Aorta (tissue), 5 donors: Measurements from ENCODE around the gene BMP3. TPM values are rescaled to one million over a fixed set of nuclear protein-coding genes. Genes with fewer than 3 reads are reported as not detected.
A peak's percentile ranks its signal among the peaks of the same experiment; 100 is the strongest.

Source experiments
- ATAC-seq: fragments of 200-7000 bp; cut with Tn5 transposase; one replicate; pipeline ENCODE4 v1.9.1; 2022; ENCODE audit warnings: moderate library complexity; ENCODE audit not compliant: low FRiP score
- DNase-seq, 2 donors: peaks; one replicate each; pipeline ENCODE4 v3.0.0-alpha.2; 2020
- H3K27ac ChIP-seq, 2 donors: one replicate each; pipeline ENCODE4 v1.5.1; 2013; ENCODE audit warnings: low read length in 2 of 2, mild to moderate bottlenecking in 2 of 2, moderate library complexity in 2 of 2, control low read depth in 1 of 2, inconsistent platforms in 1 of 2, low read depth in 1 of 2
- H3K27me3 ChIP-seq, 2 donors: one replicate each; pipeline ENCODE4 v1.6.1; 2013; ENCODE audit warnings: control low read depth in 1 of 2, low read length in 1 of 2, mild to moderate bottlenecking in 1 of 2, moderate library complexity in 1 of 2; ENCODE audit not compliant: insufficient read depth in 2 of 2, control insufficient read depth in 1 of 2
- H3K36me3 ChIP-seq, 2 donors: one replicate each; pipeline ENCODE4 v1.6.1; 2013; ENCODE audit warnings: control low read depth in 1 of 2, low read length in 1 of 2, mild to moderate bottlenecking in 1 of 2; ENCODE audit not compliant: insufficient read depth in 2 of 2, control insufficient read depth in 1 of 2
- H3K4me1 ChIP-seq, 2 donors: one replicate each; pipeline ENCODE4 v1.6.1; 2013; ENCODE audit warnings: low read length in 2 of 2, control low read depth in 1 of 2, mild to moderate bottlenecking in 1 of 2, moderate library complexity in 1 of 2; ENCODE audit not compliant: insufficient read depth in 2 of 2, control insufficient read depth in 1 of 2
- H3K4me3 ChIP-seq, 2 donors: one replicate each; pipeline ENCODE4 v1.5.1; 2013; ENCODE audit warnings: low read length in 2 of 2, control low read depth in 1 of 2, mild to moderate bottlenecking in 1 of 2
- H3K9me3 ChIP-seq: one replicate; pipeline ENCODE4 v1.6.1; 2013; ENCODE audit warnings: mild to moderate bottlenecking, low read length; ENCODE audit not compliant: control insufficient read depth
- WGBS, 2 donors: extraction: QIAGEN DNeasy Blood & Tissue Kit; methylation state at CpG; one replicate each; pipeline ENCODE4 v1.1.7; 2013; 5-methylcytosine and 5-hydroxymethylcytosine counted together
- intact Hi-C, 2 donors: fragments of 100-400 bp; cut with DNase I; formaldehyde crosslinking; loops; one replicate each; pipeline versions ENCODE4 v1.14.2 to v1.15.0; 2022
- polyA plus RNA-seq, 2 donors: library from polyadenylated mRNA; stranded (reverse); fragments of 200-250 nt; gene quantifications; one replicate each; pipeline ENCODE4 v1.2.3, GENCODE V29; 2013
- total RNA-seq, 2 donors: library from RNA; stranded (reverse); fragmentation: NEBNext Ultra II Directional; extraction: Animal tissue kit (Norgen Biotek cat#: 25700); gene quantifications; one replicate each; pipeline ENCODE4 v1.2.1, GENCODE V29; 2021
- donor health status: healthy with polysubstance abuse.
- donor health status: Bipolar disorder and iron deficiency.
- donor health status: DM: no; HTN: no; CAD: no.
- donor health status: DM: no; HTN: no; CAD: no.
- donor health status: DM: yes; HTN: yes; CAD: no.

Gene BMP3
- total and polyA plus RNA-seq, 4 donors, result 0.19 to 1.3 (median 0.50) TPM; not detected in 1

GRCh38 chr4:81038636-81039350, 8.3 kb downstream of the BMP3 start:
- ATAC-seq (no peak), DNase-seq (no peak)
- intact Hi-C loops, result no loop called here
- Histone ChIP-seq H3K9me3 (no peaks in the 10 kb centered on the region), H3K27me3 (no peaks in the 10 kb centered on the region), H3K36me3 (no peaks in the 10 kb centered on the region), H3K4me1 (no peaks in the 10 kb centered on the region), H3K27ac (no peak overlapping the region), H3K4me3 (no peak overlapping the region)
- 38 to 40% methylated on average over 1 of the region's 1 CpG for WGBS, 2 donors

- H3K4me3 ChIP-seq, result no peak overlapping the region
- no peaks in the 10 kb centered on the region for H3K36me3 ChIP-seq
- intact Hi-C loops, result no loop called here
- ATAC-seq (no peak), DNase-seq (no peak)
- WGBS, 2 donors, result 39 to 41% methylated on average over 4 of the region's 4 CpGs
- no peaks in the 10 kb centered on the region for H3K27me3 ChIP-seq
- H3K9me3 ChIP-seq, result no peaks in the 10 kb centered on the region
- H3K4me1 ChIP-seq, result no peaks in the 10 kb centered on the region
- no peak overlapping the region for H3K27ac ChIP-seq
Observed at GRCh38 chr4:81039351-81039972, 9.0 kb downstream of the BMP3 start.

GRCh38 chr4:81040012-81040659, 9.6 kb downstream of the BMP3 start:
- intact Hi-C loops, result no loop called here
- DNase-seq (no peak), ATAC-seq (peak; percentile 59)
- 16 to 20% methylated on average over 4 of the region's 4 CpGs for WGBS, 2 donors
- Histone ChIP-seq H3K27me3 (no peaks in the 10 kb centered on the region), H3K36me3 (no peaks in the 10 kb centered on the region), H3K4me3 (no peak overlapping the region), H3K4me1 (no peaks in the 10 kb centered on the region), H3K9me3 (no peaks in the 10 kb centered on the region), H3K27ac (no peak overlapping the region)

- H3K4me1 ChIP-seq, result no peaks in the 10 kb centered on the region
Observed at GRCh38 chr4:81042578-81043365, 12.3 kb downstream of the BMP3 start.

GRCh38 chr4:81049330-81049729, 18.8 kb downstream of the BMP3 start:
- intact Hi-C loops, result no loop called here
- 77 to 81% methylated on average over 4 of the region's 4 CpGs for WGBS, 2 donors
- H3K27me3 ChIP-seq, result peaks cover 0 to 2% of the 10 kb centered on the region in 2 donors
- no peaks in the 10 kb centered on the region for H3K4me1 ChIP-seq
- H3K9me3 ChIP-seq, result no peaks in the 10 kb centered on the region
- peak; percentile 11 for ATAC-seq
- H3K4me3 ChIP-seq, result no peak overlapping the region
- H3K27ac ChIP-seq, result no peak overlapping the region
- DNase-seq, result no peak
- no peaks in the 10 kb centered on the region for H3K36me3 ChIP-seq

More at GRCh38 chr4:81042578-81043365, 12.3 kb downstream of the BMP3 start:
- no peak for ATAC-seq
- Histone ChIP-seq H3K27me3 (peaks cover 0 to 2% of the 10 kb centered on the region in 2 donors), H3K27ac (no peak overlapping the region), H3K36me3 (no peaks in the 10 kb centered on the region), H3K4me3 (no peak overlapping the region), H3K9me3 (no peaks in the 10 kb centered on the region)
- DNase-seq, result no peak
- 68 to 71% methylated on average over 5 of the region's 5 CpGs for WGBS, 2 donors
- intact Hi-C loops, result no loop called here

- 6 to 15% methylated on average over 3 of the region's 3 CpGs for WGBS, 2 donors
- peak; percentile 26 for ATAC-seq
- Histone ChIP-seq H3K9me3 (no peaks in the 10 kb centered on the region), H3K4me3 (no peak overlapping the region), H3K36me3 (no peaks in the 10 kb centered on the region), H3K27ac (no peak overlapping the region), H3K4me1 (no peaks in the 10 kb centered on the region), H3K27me3 (peaks cover 0 to 2% of the 10 kb centered on the region in 2 donors)
- intact Hi-C loops, result no loop called here
- DNase-seq, result no peak
Observed at GRCh38 chr4:81049907-81050306, 19.4 kb downstream of the BMP3 start.

- no peak overlapping the region for H3K4me3 ChIP-seq
- no peak overlapping the region for H3K27ac ChIP-seq
- no peak for DNase-seq
- H3K36me3 ChIP-seq, result no peaks in the 10 kb centered on the region
- H3K4me1 ChIP-seq, result no peaks in the 10 kb centered on the region
- peak; percentile 67 for ATAC-seq
- intact Hi-C loops, result no loop called here
- H3K9me3 ChIP-seq, result no peaks in the 10 kb centered on the region
- WGBS, 2 donors, result 64 to 65% methylated on average over 7 of the region's 7 CpGs
- H3K27me3 ChIP-seq, result no peaks in the 10 kb centered on the region
Observed at GRCh38 chr4:81052119-81053068, 21.9 kb downstream of the BMP3 start.

- H3K27me3 ChIP-seq, result peaks cover 0 to 1% of the 10 kb centered on the region in 2 donors
- H3K27ac ChIP-seq, result no peak overlapping the region
- no peaks in the 10 kb centered on the region for H3K9me3 ChIP-seq
- 80% methylated on average over 1 of the region's 1 CpG for WGBS, 2 donors
- H3K36me3 ChIP-seq, result no peaks in the 10 kb centered on the region
- intact Hi-C loops, result no loop called here
- DNase-seq (no peak), ATAC-seq (no peak)
- no peak overlapping the region for H3K4me3 ChIP-seq
- no peaks in the 10 kb centered on the region for H3K4me1 ChIP-seq
Observed at GRCh38 chr4:81058621-81059020, 28.1 kb downstream of the BMP3 start.
